H9 (cell line): Measurements from ENCODE around the gene SRSF12. TPM values are rescaled to one million over a fixed set of nuclear protein-coding genes. Genes with fewer than 3 reads are reported as not detected.

Source experiments
- DNase-seq: peaks from one replicate; pipeline ENCODE4 v3.0.0-alpha.2; 2017
- H2AFZ ChIP-seq: one replicate; pipeline ENCODE4 v1.6.1; 2013; ENCODE audit warnings: mild to moderate bottlenecking, low read length, control low read depth, moderate library complexity
- H2AK5ac ChIP-seq: 2 replicates; pipeline ENCODE4 v1.6.1; 2013; ENCODE audit warnings: low read length, control low read depth, mixed read lengths; ENCODE audit not compliant: insufficient read length
- H2BK120ac ChIP-seq: one replicate; pipeline ENCODE4 v1.6.1; 2013; ENCODE audit warnings: low read depth, mild to moderate bottlenecking, low read length, control low read depth, inconsistent platforms; ENCODE audit not compliant: poor library complexity, severe bottlenecking
- H2BK12ac ChIP-seq: 2 replicates; pipeline ENCODE4 v1.6.1; 2013; ENCODE audit warnings: low read length, control low read depth, mixed read lengths, low read depth; ENCODE audit not compliant: insufficient read length
- H2BK15ac ChIP-seq: 2 replicates; pipeline ENCODE4 v1.6.1; 2013; ENCODE audit warnings: low read depth, low read length, control low read depth
- H2BK20ac ChIP-seq: one replicate; pipeline ENCODE4 v1.6.1; 2013; ENCODE audit warnings: low read depth, mild to moderate bottlenecking, low read length, control low read depth, inconsistent platforms; ENCODE audit not compliant: poor library complexity, severe bottlenecking
- H2BK5ac ChIP-seq: 2 replicates; pipeline ENCODE4 v1.6.1; 2013; ENCODE audit warnings: low read length, control low read depth, mixed read lengths; ENCODE audit not compliant: insufficient read length
- H3K14ac ChIP-seq: 2 replicates; pipeline ENCODE4 v1.6.1; 2013; ENCODE audit warnings: low read length, control low read depth; ENCODE audit not compliant: insufficient read depth
- H3K18ac ChIP-seq: 2 replicates; pipeline ENCODE4 v1.6.1; 2013; ENCODE audit warnings: low read depth, mild to moderate bottlenecking, mixed read lengths, low read length, control low read depth; ENCODE audit not compliant: insufficient read length
- H3K23ac ChIP-seq: 2 replicates; pipeline ENCODE4 v1.6.1; 2013; ENCODE audit warnings: low read length, control low read depth, mixed read lengths, low read depth; ENCODE audit not compliant: insufficient read length
- H3K23me2 ChIP-seq: 2 replicates; pipeline ENCODE4 v1.6.1; 2013; ENCODE audit warnings: low read depth, mild to moderate bottlenecking, mixed read lengths, low read length, control low read depth; ENCODE audit not compliant: insufficient read length, poor library complexity, severe bottlenecking
- H3K27ac ChIP-seq: 2 replicates; pipeline ENCODE4 v1.5.1; 2013; ENCODE audit warnings: low read length, control low read depth, mixed read lengths, low read depth; ENCODE audit not compliant: insufficient read length
- H3K27me3 ChIP-seq: 2 replicates; pipeline ENCODE4 v1.6.1; 2013; ENCODE audit warnings: low read length, control low read depth, inconsistent platforms; ENCODE audit not compliant: insufficient read depth
- H3K4ac ChIP-seq: 2 replicates; pipeline ENCODE4 v1.6.1; 2013; ENCODE audit warnings: low read depth, mild to moderate bottlenecking, control low read depth, inconsistent platforms, low read length, moderate library complexity
- H3K4me1 ChIP-seq: 2 replicates; pipeline ENCODE4 v1.6.1; 2013; ENCODE audit warnings: low read length, control low read depth, inconsistent platforms; ENCODE audit not compliant: insufficient read depth
- H3K4me2 ChIP-seq: 2 replicates; pipeline ENCODE4 v1.6.1; 2013; ENCODE audit warnings: low read length, control low read depth, mixed read lengths; ENCODE audit not compliant: insufficient read length, insufficient read depth
- H3K56ac ChIP-seq: 2 replicates; pipeline ENCODE4 v1.6.1; 2013; ENCODE audit warnings: low read depth, mild to moderate bottlenecking, mixed read lengths, low read length, control low read depth; ENCODE audit not compliant: insufficient read length
- H3K79me1 ChIP-seq: 2 replicates; pipeline ENCODE4 v1.6.1; 2013; ENCODE audit warnings: low read depth, mild to moderate bottlenecking, moderate library complexity, low read length, control low read depth, inconsistent platforms; ENCODE audit not compliant: insufficient read depth, poor library complexity, severe bottlenecking
- H3K79me2 ChIP-seq: 2 replicates; pipeline ENCODE4 v1.6.1; 2013; ENCODE audit warnings: low read length, control low read depth, inconsistent platforms; ENCODE audit not compliant: insufficient read depth
- H3K9ac ChIP-seq: 2 replicates; pipeline ENCODE4 v1.6.1; 2013; ENCODE audit warnings: low read length, control low read depth, mixed read lengths; ENCODE audit not compliant: insufficient read length; ENCODE audit errors: extremely low read depth
- H3K9me3 ChIP-seq: one replicate; pipeline ENCODE4 v1.6.1; 2013; ENCODE audit warnings: low read depth, low read length, inconsistent platforms; ENCODE audit not compliant: control insufficient read depth
- H3T11ph ChIP-seq: one replicate; pipeline ENCODE4 v1.6.1; 2013; ENCODE audit warnings: mild to moderate bottlenecking, low read length, control low read depth, inconsistent platforms
- H4K20me1 ChIP-seq: one replicate; pipeline ENCODE4 v1.6.1; 2013; ENCODE audit not compliant: control insufficient read depth, insufficient read length, insufficient read depth
- H4K5ac ChIP-seq: 2 replicates; pipeline ENCODE4 v1.6.1; 2013; ENCODE audit warnings: low read depth, mild to moderate bottlenecking, mixed read lengths, low read length, control low read depth; ENCODE audit not compliant: insufficient read length
- H4K8ac ChIP-seq: replicated peaks from 2 replicates; pipeline ENCODE4 v1.6.1; 2013; ENCODE audit warnings: low read length, control low read depth, mixed read lengths, low read depth; ENCODE audit not compliant: insufficient read length
- H4K91ac ChIP-seq: 2 replicates; pipeline ENCODE4 v1.6.1; 2013; ENCODE audit warnings: low read depth, mild to moderate bottlenecking, moderate library complexity, mixed read lengths, low read length, control low read depth; ENCODE audit not compliant: insufficient read length
- H3K27ac Mint-ChIP-seq, 3 experiments: 2 replicates in 2 of 3; 3 replicates in 1 of 3; pipeline ENCODE4 v1.8.0; 2020 to 2021; ENCODE audit warnings: mixed read lengths in 3 of 3, mild to moderate bottlenecking in 1 of 3, moderate library complexity in 1 of 3
- H3K27me3 Mint-ChIP-seq: 2 replicates; pipeline ENCODE4 v1.8.0; 2021; ENCODE audit warnings: low read depth, mild to moderate bottlenecking, moderate library complexity, mixed read lengths
- H3K36me3 Mint-ChIP-seq, 3 experiments: 2 replicates in 2 of 3; 3 replicates in 1 of 3; pipeline ENCODE4 v1.8.0; 2020 to 2021; ENCODE audit warnings: low read depth in 3 of 3, mixed read lengths in 3 of 3; ENCODE audit not compliant: insufficient read depth in 1 of 3
- H3K4me1 Mint-ChIP-seq, 2 experiments: 2 replicates each; pipeline ENCODE4 v1.8.0; 2020; ENCODE audit warnings: mixed read lengths in 2 of 2
- H3K4me3 Mint-ChIP-seq, 2 experiments: 2 replicates in 1 of 2; 3 replicates in 1 of 2; pipeline ENCODE4 v1.8.0; 2020 to 2021; ENCODE audit warnings: mild to moderate bottlenecking in 2 of 2, mixed read lengths in 2 of 2, moderate library complexity in 1 of 2
- H3K9me3 Mint-ChIP-seq, 2 experiments: 2 replicates in 1 of 2; 3 replicates in 1 of 2; pipeline ENCODE4 v1.8.0; 2020; ENCODE audit warnings: mild to moderate bottlenecking in 2 of 2, mixed read lengths in 2 of 2, moderate library complexity in 1 of 2
- WGBS: extraction: QIAGEN DNeasy Blood & Tissue Kit; methylation state at CpG from one replicate; pipeline ENCODE4 v1.1.7; 2013; ENCODE audit warnings: missing lambda C conversion rate, low lambda C conversion rate, mixed read lengths; ENCODE audit not compliant: insufficient read length; ENCODE audit errors: extremely low coverage; 5-methylcytosine and 5-hydroxymethylcytosine counted together
- total RNA-seq: library from RNA; stranded (reverse); gene quantifications from 2 replicates; pipeline ENCODE4 v1.2.1, GENCODE V29; 2021
- TF ChIP-seq, protein P1 (sequence below): fragments of 200-600 bp; sonication (generic); conservative IDR thresholded peaks from 3 replicates; pipeline ENCODE4 v1.8.0; 2021; ENCODE audit warnings: antibody characterized with exemption, mild to moderate bottlenecking

Gene SRSF12
- total RNA-seq, 1 experiment from 2014 or later, result 7.6 TPM

DNA sequence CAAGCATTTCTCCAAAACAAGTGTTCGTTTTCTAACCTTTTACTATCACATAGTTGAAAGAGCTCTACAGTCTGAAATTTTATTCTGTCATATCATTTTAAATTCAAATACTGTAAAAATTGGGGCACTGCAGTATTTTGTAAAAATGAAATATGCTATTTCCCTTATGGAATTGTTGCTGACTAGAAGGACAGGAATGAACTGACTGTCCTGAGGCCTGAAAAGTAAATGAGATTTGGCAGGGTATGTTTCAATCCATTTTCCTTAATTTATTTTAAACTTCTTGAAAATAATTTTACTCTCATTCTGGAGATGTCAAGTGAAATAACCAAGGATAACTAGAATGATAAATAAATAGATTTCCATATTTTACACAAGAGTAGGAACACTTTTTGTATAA is 49.2 kb downstream of the SRSF12 start:
- Histone ChIP-seq H2BK12ac (no peak overlapping the region), H3K4me2 (no peak overlapping the region), H3K23me2 (no peaks in the 10 kb centered on the region), H3K56ac (no peak overlapping the region), H3K4me1 (no peaks in the 10 kb centered on the region), H3K27me3 (no peaks in the 10 kb centered on the region), H4K8ac (no peak overlapping the region), H3K4ac (no peak overlapping the region), H2BK5ac (no peak overlapping the region), H2BK20ac (no peak overlapping the region), H3K14ac (no peak overlapping the region), H3K79me1 (no peaks in the 10 kb centered on the region), H3K27ac (no peak overlapping the region), H3T11ph (no peak overlapping the region), H3K18ac (no peak overlapping the region), H3K9ac (no peak overlapping the region), H2AFZ (no peak overlapping the region), H3K9me3 (no peaks in the 10 kb centered on the region), H2BK15ac (no peak overlapping the region), H2AK5ac (no peak overlapping the region), H2BK120ac (no peak overlapping the region), H3K23ac (no peak overlapping the region), H4K20me1 (no peaks in the 10 kb centered on the region), H4K91ac (no peak overlapping the region), H3K79me2 (peaks cover 1% of the 10 kb centered on the region; the same call in 1 of the 2 replicates), H4K5ac (no peak overlapping the region)
- WGBS, result no CpG with 5 or more reads among the region's 1 CpG
- H3K4me3 Mint-ChIP-seq, result no peak overlapping the region
- peaks cover 10% of the 10 kb centered on the region for H3K27me3 Mint-ChIP-seq
- H3K4me1 Mint-ChIP-seq, result peaks cover 7 to 8% of the 10 kb centered on the region in 2 experiments
- no peak for DNase-seq
- H3K27ac Mint-ChIP-seq, result no peak overlapping the region
- TF ChIP-seq, protein P1, sequence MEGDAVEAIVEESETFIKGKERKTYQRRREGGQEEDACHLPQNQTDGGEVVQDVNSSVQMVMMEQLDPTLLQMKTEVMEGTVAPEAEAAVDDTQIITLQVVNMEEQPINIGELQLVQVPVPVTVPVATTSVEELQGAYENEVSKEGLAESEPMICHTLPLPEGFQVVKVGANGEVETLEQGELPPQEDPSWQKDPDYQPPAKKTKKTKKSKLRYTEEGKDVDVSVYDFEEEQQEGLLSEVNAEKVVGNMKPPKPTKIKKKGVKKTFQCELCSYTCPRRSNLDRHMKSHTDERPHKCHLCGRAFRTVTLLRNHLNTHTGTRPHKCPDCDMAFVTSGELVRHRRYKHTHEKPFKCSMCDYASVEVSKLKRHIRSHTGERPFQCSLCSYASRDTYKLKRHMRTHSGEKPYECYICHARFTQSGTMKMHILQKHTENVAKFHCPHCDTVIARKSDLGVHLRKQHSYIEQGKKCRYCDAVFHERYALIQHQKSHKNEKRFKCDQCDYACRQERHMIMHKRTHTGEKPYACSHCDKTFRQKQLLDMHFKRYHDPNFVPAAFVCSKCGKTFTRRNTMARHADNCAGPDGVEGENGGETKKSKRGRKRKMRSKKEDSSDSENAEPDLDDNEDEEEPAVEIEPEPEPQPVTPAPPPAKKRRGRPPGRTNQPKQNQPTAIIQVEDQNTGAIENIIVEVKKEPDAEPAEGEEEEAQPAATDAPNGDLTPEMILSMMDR, result no peak
- peaks cover 0 to 6% of the 10 kb centered on the region in 2 experiments; a peak in 3 of 5 replicates for H3K9me3 Mint-ChIP-seq
- H3K36me3 Mint-ChIP-seq, result no peaks in the 10 kb centered on the region; a peak in 3 of 7 replicates
